HL-60 (cell line): ENCODE data around the gene FGD3.
"Not testable (repeated sequence)": the region's sequence is repeated elsewhere in the genome, so short reads cannot be mapped to it uniquely, and the experiment has no call there.

ENCODE experiments used
- DNase-seq, 2 experiments: peaks; one replicate each; pipeline ENCODE4 v3.0.0-alpha.2; 2010 to 2020; ENCODE audit warnings: low read depth in 1 of 2, low spot score in 1 of 2
- H3K27ac ChIP-seq: fragments of 250-450 bp; sonication (Bioruptor Pico); replicated peaks from 2 replicates; pipeline ENCODE4 v1.5.1; 2020; ENCODE audit warnings: mild to moderate bottlenecking, moderate library complexity
- H3K27me3 ChIP-seq: fragments of 250-450 bp; sonication (Bioruptor Pico); 2 replicates; pipeline ENCODE4 v1.5.1; 2021; ENCODE audit warnings: mild to moderate bottlenecking, moderate library complexity; ENCODE audit not compliant: insufficient read depth, poor library complexity, severe bottlenecking
- H3K4me3 ChIP-seq: replicated peaks from 2 replicates; pipeline ENCODE4 v1.5.1; 2011; ENCODE audit warnings: mild to moderate bottlenecking, control low read depth, low read length; ENCODE audit not compliant: insufficient read depth
- CTCF ChIP-seq: IDR thresholded peaks from one replicate; pipeline ENCODE4 v1.5.1; 2011; ENCODE audit warnings: low read length, control low read depth, inconsistent platforms; ENCODE audit not compliant: insufficient read depth
- GABPA ChIP-seq: IDR thresholded peaks from 2 replicates; pipeline ENCODE4 v1.6.1; 2012; ENCODE audit warnings: low read depth
- POLR2AphosphoS5 ChIP-seq: IDR thresholded peaks from 2 replicates; pipeline ENCODE4 v1.6.1; 2012; ENCODE audit warnings: low read depth
- REST ChIP-seq: IDR thresholded peaks from 2 replicates; pipeline ENCODE4 v1.6.1; 2012; ENCODE audit warnings: low read depth; ENCODE audit not compliant: insufficient replicate concordance
- SPI1 ChIP-seq: IDR thresholded peaks from 2 replicates; pipeline ENCODE4 v1.6.1; 2012; ENCODE audit warnings: low read depth, mild to moderate bottlenecking, borderline replicate concordance

FGD3 gene

GRCh38 chr9:92989561-92989960 lies 42.2 kb downstream of the FGD3 start:
- TF ChIP-seq SPI1 (no peak), GABPA (no peak), POLR2AphosphoS5 (no peak), CTCF (no peak), REST (no peak)
- no peak overlapping the region for H3K4me3 ChIP-seq
- H3K27ac ChIP-seq, result no peak overlapping the region
- H3K27me3 ChIP-seq, result no peaks in the 10 kb centered on the region
- no peak for DNase-seq

- DNase-seq, result no peak
- TF ChIP-seq REST, result no peak
- TF ChIP-seq POLR2AphosphoS5, result no peak
- no peak for TF ChIP-seq GABPA
- no peak for TF ChIP-seq CTCF
- no peak for TF ChIP-seq SPI1
These were observed 43.1 kb downstream of the FGD3 start for GRCh38 chr9:92990461-92990860.

GRCh38 chr9:92992549-92992948 lies 45.2 kb downstream of the FGD3 start:
- Histone ChIP-seq H3K27me3 (no peaks in the 10 kb centered on the region), H3K4me3 (no peak overlapping the region), H3K27ac (no peak overlapping the region)
- TF ChIP-seq POLR2AphosphoS5, result no peak
- no peak for TF ChIP-seq GABPA
- TF ChIP-seq SPI1, result no peak
- no peak for TF ChIP-seq REST
- TF ChIP-seq CTCF, result no peak
- no peak for DNase-seq

More at GRCh38 chr9:92990461-92990860, 43.1 kb downstream of the FGD3 start:
- Histone ChIP-seq H3K4me3 (no peak overlapping the region), H3K27me3 (no peaks in the 10 kb centered on the region), H3K27ac (no peak overlapping the region)

- not testable (repeated sequence) for H3K27ac ChIP-seq, H3K27me3 ChIP-seq, DNase-seq, H3K4me3 ChIP-seq
These were observed 51.5 kb downstream of the FGD3 start for GRCh38 chr9:92998871-92999270.
